OCI-LY7 (cell line): ENCODE data around the gene UPK3A.

ENCODE experiments used
- CTCF ChIP-seq: fragments of 200-600 bp; sonication (generic); conservative IDR thresholded peaks from 2 replicates; pipeline ENCODE4 v1.5.1; 2014; ENCODE audit warnings: mild to moderate bottlenecking, antibody characterized with exemption, low read length, moderate library complexity, mixed read lengths
- EZH2phosphoT487 ChIP-seq: fragments of 200-600 bp; sonication (generic); IDR thresholded peaks from 2 replicates; pipeline ENCODE4 v1.6.1; 2018; ENCODE audit warnings: low read depth, borderline replicate concordance, mild to moderate bottlenecking, mixed run types, antibody characterized with exemption, low read length, moderate library complexity, mixed read lengths

DNA sequence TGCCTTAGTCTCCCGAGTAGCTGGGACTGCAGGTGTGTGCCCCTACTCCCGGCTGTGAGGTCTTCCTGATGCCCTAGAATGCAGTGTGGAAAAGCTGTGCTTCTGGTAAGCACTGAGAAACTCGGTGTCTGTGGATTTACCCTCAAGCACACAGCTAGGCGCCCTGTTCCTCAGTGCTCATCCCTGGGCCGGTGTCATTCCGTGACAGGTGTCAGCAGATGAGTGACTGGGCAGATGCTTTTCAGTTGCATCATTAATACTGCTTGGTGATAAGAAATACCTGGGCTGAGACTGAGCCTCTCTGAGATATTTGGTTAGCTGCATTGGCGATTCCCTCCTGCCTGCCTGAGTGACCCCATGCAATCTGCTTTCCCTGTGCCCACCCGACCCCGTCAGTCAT is 46.7 kb downstream of the UPK3A start:
- no peak for TF ChIP-seq CTCF
- no peak for TF ChIP-seq EZH2phosphoT487
